Colonic mucosa (tissue), 4 donors: Measurements from ENCODE around the gene SUGP1. TPM values are rescaled to one million over a fixed set of nuclear protein-coding genes. Genes with fewer than 3 reads are reported as not detected.

ENCODE experiments used
- DNase-seq: peaks from one replicate; pipeline ENCODE4 v3.0.0-alpha.2; 2020
- H3K27ac ChIP-seq: fragments of 200-600 bp; one replicate; pipeline ENCODE4 v1.8.0; 2021
- H3K27me3 ChIP-seq: fragments of 200-600 bp; one replicate; pipeline ENCODE4 v1.8.0; 2021
- H3K36me3 ChIP-seq: fragments of 200-600 bp; one replicate; pipeline ENCODE4 v1.8.0; 2021
- H3K4me1 ChIP-seq: fragments of 200-600 bp; one replicate; pipeline ENCODE4 v1.8.0; 2021; ENCODE audit warnings: mild to moderate bottlenecking
- H3K4me3 ChIP-seq: fragments of 200-600 bp; one replicate; pipeline ENCODE4 v1.8.0; 2021
- H3K9ac ChIP-seq, 2 donors: one replicate each; pipeline ENCODE4 v1.7.0; 2013; ENCODE audit warnings: control low read depth in 2 of 2, low read depth in 2 of 2, low read length in 2 of 2
- H3K9me3 ChIP-seq: fragments of 200-600 bp; one replicate; pipeline ENCODE4 v1.8.0; 2021
- intact Hi-C: fragments of 100-400 bp; cut with DNase I; formaldehyde crosslinking; loops from one replicate; pipeline ENCODE4 v1.14.1; 2022
- total RNA-seq, 2 donors: library from RNA; stranded (reverse); fragmentation: NEBNext Ultra II Directional in 1 of 2; extraction: Animal tissue kit (Norgen Biotek cat#: 25700) in 1 of 2; gene quantifications; one replicate each; pipeline ENCODE4 v1.2.1, GENCODE V29; 2021
- TF ChIP-seq, protein P1 (sequence below): fragments of 200-600 bp; IDR thresholded peaks from one replicate; pipeline ENCODE4 v1.8.0; 2022; ENCODE audit warnings: antibody characterized with exemption, mild to moderate bottlenecking
- donor health status: healthy.
- donor health status: DM: no; HTN: no; CAD: no.
- donor health status: DM: no; HTN: no; CAD: no.

The SUGP1 gene
- total RNA-seq, 2 donors from 2014 or later: 33.2 to 54.7 TPM

DNA sequence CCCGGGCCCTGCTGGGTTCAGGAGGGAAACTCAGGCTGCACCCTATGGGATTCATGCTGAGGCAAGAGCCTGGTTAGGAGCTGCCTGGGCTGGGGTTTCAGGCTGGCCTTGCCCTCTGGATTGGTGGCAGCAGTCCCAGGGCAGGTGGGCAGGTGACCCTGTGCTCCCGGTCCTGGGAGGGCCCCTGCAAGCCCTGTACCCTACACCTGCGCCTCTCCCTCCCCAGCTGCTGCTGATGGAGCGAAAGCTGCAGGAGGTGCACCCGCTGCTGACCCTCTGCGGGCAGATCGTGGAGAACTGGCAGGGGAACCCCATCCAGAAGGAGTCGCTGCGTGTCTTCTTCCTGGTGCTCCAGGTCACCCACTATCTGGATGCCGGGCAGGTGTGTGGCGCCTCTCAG is 20.7 kb upstream of the SUGP1 start:
- Histone ChIP-seq H3K36me3 (peaks cover 30% of the 10 kb centered on the region), H3K9me3 (no peaks in the 10 kb centered on the region)
- no peak for DNase-seq

DNA sequence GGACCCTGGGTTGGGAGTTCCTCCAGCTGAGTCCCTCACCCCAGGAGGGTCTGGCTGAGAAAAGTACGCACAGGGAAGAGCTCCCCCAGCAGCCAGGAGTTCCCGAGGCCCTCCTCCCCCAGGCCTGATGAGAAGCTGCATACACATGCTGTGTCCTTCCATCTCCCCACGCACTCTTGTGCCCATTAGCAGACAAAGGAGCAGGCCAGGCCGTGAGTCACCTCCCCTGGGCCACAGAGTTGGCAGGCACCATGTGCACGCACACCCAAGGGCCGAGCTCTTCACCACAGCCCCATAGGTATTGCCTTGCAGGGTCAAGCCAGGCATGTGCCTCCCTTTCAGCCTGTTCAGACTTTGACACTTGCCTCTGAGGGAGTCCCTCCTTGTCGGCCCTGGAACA is 17.8 kb upstream of the SUGP1 start:
- H3K27me3 ChIP-seq: no peaks in the 10 kb centered on the region
- intact Hi-C loops: no loop called here
- no peak overlapping the region for H3K9ac ChIP-seq
- no peak for DNase-seq
- H3K4me3 ChIP-seq: no peak overlapping the region
- peaks cover 16% of the 10 kb centered on the region for H3K36me3 ChIP-seq
- no peaks in the 10 kb centered on the region for H3K9me3 ChIP-seq
- TF ChIP-seq, protein P1, sequence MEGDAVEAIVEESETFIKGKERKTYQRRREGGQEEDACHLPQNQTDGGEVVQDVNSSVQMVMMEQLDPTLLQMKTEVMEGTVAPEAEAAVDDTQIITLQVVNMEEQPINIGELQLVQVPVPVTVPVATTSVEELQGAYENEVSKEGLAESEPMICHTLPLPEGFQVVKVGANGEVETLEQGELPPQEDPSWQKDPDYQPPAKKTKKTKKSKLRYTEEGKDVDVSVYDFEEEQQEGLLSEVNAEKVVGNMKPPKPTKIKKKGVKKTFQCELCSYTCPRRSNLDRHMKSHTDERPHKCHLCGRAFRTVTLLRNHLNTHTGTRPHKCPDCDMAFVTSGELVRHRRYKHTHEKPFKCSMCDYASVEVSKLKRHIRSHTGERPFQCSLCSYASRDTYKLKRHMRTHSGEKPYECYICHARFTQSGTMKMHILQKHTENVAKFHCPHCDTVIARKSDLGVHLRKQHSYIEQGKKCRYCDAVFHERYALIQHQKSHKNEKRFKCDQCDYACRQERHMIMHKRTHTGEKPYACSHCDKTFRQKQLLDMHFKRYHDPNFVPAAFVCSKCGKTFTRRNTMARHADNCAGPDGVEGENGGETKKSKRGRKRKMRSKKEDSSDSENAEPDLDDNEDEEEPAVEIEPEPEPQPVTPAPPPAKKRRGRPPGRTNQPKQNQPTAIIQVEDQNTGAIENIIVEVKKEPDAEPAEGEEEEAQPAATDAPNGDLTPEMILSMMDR: no peak
- no peaks in the 10 kb centered on the region for H3K4me1 ChIP-seq
- no peak overlapping the region for H3K27ac ChIP-seq

More for the DNA sequence above, 20.7 kb upstream of the SUGP1 start:
- intact Hi-C loops: loop anchor here (5.0 kb wide), 1 partner anchor 194 kb away; no protein-coding TSS in a partner anchor
- TF ChIP-seq, protein P1: no peak
- Histone ChIP-seq H3K4me1 (no peaks in the 10 kb centered on the region), H3K27ac (no peak overlapping the region), H3K4me3 (no peak overlapping the region), H3K27me3 (no peaks in the 10 kb centered on the region), H3K9ac (no peak overlapping the region)

- TF ChIP-seq, protein P1: no peak
- Histone ChIP-seq H3K9ac (no peak overlapping the region), H3K36me3 (peaks cover 11% of the 10 kb centered on the region), H3K27me3 (no peaks in the 10 kb centered on the region), H3K4me1 (no peaks in the 10 kb centered on the region), H3K27ac (no peak overlapping the region), H3K4me3 (no peak overlapping the region), H3K9me3 (no peaks in the 10 kb centered on the region)
- intact Hi-C loops: no loop called here
- no peak for DNase-seq
Observed at GRCh38 chr19:19337120-19337519, 16.8 kb upstream of the SUGP1 start.

DNA sequence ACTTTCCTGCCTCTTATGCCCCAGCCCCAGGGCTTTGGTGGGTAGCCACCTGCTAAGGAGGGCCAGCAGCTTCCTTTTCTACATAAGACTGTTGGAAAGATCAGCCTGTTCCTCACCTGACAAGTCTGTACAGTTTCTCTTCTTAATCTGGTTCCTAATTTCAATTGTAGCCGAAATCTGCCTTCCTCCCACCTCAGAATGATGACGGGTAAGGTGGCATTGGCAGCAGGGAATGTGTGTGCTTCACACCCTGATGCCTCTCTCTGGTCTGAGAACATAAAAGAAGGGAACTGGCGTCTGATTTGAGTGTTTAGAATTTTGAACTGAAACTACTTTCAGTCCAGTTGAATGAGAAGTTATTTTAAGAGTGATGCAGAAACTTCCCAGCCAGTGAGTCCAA is 16.3 kb upstream of the SUGP1 start:
- Histone ChIP-seq H3K27ac (no peak overlapping the region), H3K4me1 (no peaks in the 10 kb centered on the region), H3K4me3 (no peak overlapping the region), H3K36me3 (peaks cover 11% of the 10 kb centered on the region), H3K9ac (no peak overlapping the region), H3K9me3 (no peaks in the 10 kb centered on the region), H3K27me3 (no peaks in the 10 kb centered on the region)
- no peak for DNase-seq
- intact Hi-C loops: no loop called here
- TF ChIP-seq, protein P1: no peak

- Histone ChIP-seq H3K27me3 (no peaks in the 10 kb centered on the region), H3K27ac (no peak overlapping the region), H3K9me3 (no peaks in the 10 kb centered on the region), H3K4me3 (no peak overlapping the region), H3K36me3 (peaks cover 11% of the 10 kb centered on the region), H3K9ac (no peak overlapping the region), H3K4me1 (no peaks in the 10 kb centered on the region)
- no peak for DNase-seq
- TF ChIP-seq, protein P1: no peak
- intact Hi-C loops: no loop called here
Observed at GRCh38 chr19:19335408-19336158, 15.3 kb upstream of the SUGP1 start.
